Activated naive CD4-positive, alpha-beta T cell treated with anti-CD3 and anti-CD28 coated beads for 36 hours (primary cell): ENCODE results near the gene FBXO5. TPM values are rescaled to one million over a fixed set of nuclear protein-coding genes. Genes with fewer than 3 reads are reported as not detected.

Source experiments
- CTCF ChIA-PET: fragments of 350-600 bp; sonication (Branson Sonifier 250); formaldehyde crosslinking; loops from one replicate; lab custom pipeline; 2021; ENCODE audit warnings: antibody characterized with exemption; lab: Charles Lee
- DNase-seq: peaks from one replicate; pipeline ENCODE4 v3.0.0-alpha.2; 2020
- H3K27ac Mint-ChIP-seq: one replicate; pipeline ENCODE4 v1.8.0; 2021; ENCODE audit warnings: mild to moderate bottlenecking, mixed read lengths
- H3K27me3 Mint-ChIP-seq: one replicate; pipeline ENCODE4 v1.8.0; 2021; ENCODE audit warnings: low read depth, mixed read lengths
- H3K36me3 Mint-ChIP-seq: one replicate; pipeline ENCODE4 v1.8.0; 2021; ENCODE audit warnings: low read depth, mixed read lengths
- H3K4me1 Mint-ChIP-seq: one replicate; pipeline ENCODE4 v1.8.0; 2021; ENCODE audit warnings: low read depth, mixed read lengths
- H3K4me3 Mint-ChIP-seq: one replicate; pipeline ENCODE4 v1.8.0; 2021; ENCODE audit warnings: mild to moderate bottlenecking, moderate library complexity, mixed read lengths
- H3K9me3 Mint-ChIP-seq: one replicate; pipeline ENCODE4 v1.8.0; 2021; ENCODE audit warnings: mixed read lengths
- intact Hi-C: fragments of 100-400 bp; cut with micrococcal nuclease; formaldehyde crosslinking; loops from one replicate; pipeline ENCODE4 v1.15.1; 2023
- total RNA-seq, 2 experiments: library from RNA; stranded (reverse); gene quantifications; one replicate each; pipeline ENCODE4 v1.2.3, GENCODE V29; 2021

FBXO5 gene
- total RNA-seq: 10 to 100 TPM; 61.4 to 62.3 TPM

GRCh38 chr6:152982904-152983636 lies at the start of gene FBXO5:
FBXO5 (minus strand) TSS chr6:152983041; CDS start chr6:152982959, 82 bp downstream.
- CTCF ChIA-PET: interaction anchor here (0.8 to 1.3 kb wide), 3 partner anchors 17 to 42 kb away, joined by 3 to 4 read pairs (median 3); no protein-coding TSS in a partner anchor
- Mint-ChIP-seq H3K27ac (peak within 1 kb of the TSS; percentile 100), H3K27me3 (no peaks in the 10 kb centered on the region), H3K4me1 (peaks cover 44% of the 10 kb centered on the region), H3K36me3 (peaks cover 52% of the 10 kb centered on the region), H3K9me3 (no peaks in the 10 kb centered on the region), H3K4me3 (peak within 1 kb of the TSS; percentile 99)
- intact Hi-C loops: loop anchor here (1.0 to 5.0 kb wide), 11 partner anchors 19 to 1752 kb away; partner anchors contain the start of genes MTRF1L, RMND1 and ZBTB2
- DNase-seq: peak; percentile 97

GRCh38 chr6:153032255-153032882 lies 49.5 kb upstream of the FBXO5 start:
- DNase-seq: no peak
- Mint-ChIP-seq H3K27me3 (peaks cover 7% of the 10 kb centered on the region), H3K36me3 (no peaks in the 10 kb centered on the region), H3K9me3 (no peaks in the 10 kb centered on the region), H3K4me3 (no peak overlapping the region), H3K4me1 (no peaks in the 10 kb centered on the region), H3K27ac (no peak overlapping the region)
- intact Hi-C loops: loop anchor here (1.0 to 5.0 kb wide), 4 partner anchors 200 to 760 kb away; no protein-coding TSS in a partner anchor
- CTCF ChIA-PET: interaction anchor here (0.5 to 1.4 kb wide), 4 partner anchors 9 to 134 kb away, joined by 3 to 5 read pairs (median 4); no protein-coding TSS in a partner anchor

- DNase-seq: no peak
- no peaks in the 10 kb centered on the region for H3K36me3 Mint-ChIP-seq
- no peaks in the 10 kb centered on the region for H3K9me3 Mint-ChIP-seq
- H3K4me3 Mint-ChIP-seq: no peak overlapping the region
- H3K4me1 Mint-ChIP-seq: no peaks in the 10 kb centered on the region
- intact Hi-C loops: loop anchor here (5.0 kb wide), 2 partner anchors 201 to 761 kb away; no protein-coding TSS in a partner anchor
- H3K27me3 Mint-ChIP-seq: peaks cover 7% of the 10 kb centered on the region
- no peak overlapping the region for H3K27ac Mint-ChIP-seq
- CTCF ChIA-PET: interaction anchor here (0.7 to 1.4 kb wide), 3 partner anchors 10 to 106 kb away, joined by 4 to 5 read pairs (median 4); no protein-coding TSS in a partner anchor
Observed at GRCh38 chr6:153031335-153031955, 48.6 kb upstream of the FBXO5 start.

GRCh38 chr6:153028963-153029362 lies 46.1 kb upstream of the FBXO5 start:
- CTCF ChIA-PET: no interaction called here

GRCh38 chr6:153028286-153028685 lies 45.4 kb upstream of the FBXO5 start:
- no peak for DNase-seq
- Mint-ChIP-seq H3K4me1 (peaks cover 1% of the 10 kb centered on the region), H3K9me3 (no peaks in the 10 kb centered on the region), H3K36me3 (no peaks in the 10 kb centered on the region), H3K27ac (no peak overlapping the region), H3K27me3 (peaks cover 10% of the 10 kb centered on the region), H3K4me3 (no peak overlapping the region)
- CTCF ChIA-PET: no interaction called here
- intact Hi-C loops: loop anchor here (10.0 kb wide), 1 partner anchor 543 kb away; no protein-coding TSS in a partner anchor

More at GRCh38 chr6:153028963-153029362, 46.1 kb upstream of the FBXO5 start:
- Mint-ChIP-seq H3K27ac (no peak overlapping the region), H3K27me3 (peaks cover 10% of the 10 kb centered on the region), H3K36me3 (no peaks in the 10 kb centered on the region), H3K9me3 (no peaks in the 10 kb centered on the region), H3K4me3 (no peak overlapping the region), H3K4me1 (peaks cover 1% of the 10 kb centered on the region)
- intact Hi-C loops: loop anchor here (10.0 kb wide), 1 partner anchor 544 kb away; no protein-coding TSS in a partner anchor
- DNase-seq: no peak

- H3K27ac Mint-ChIP-seq: no peak overlapping the region
- no peak for DNase-seq
- no peak overlapping the region for H3K4me3 Mint-ChIP-seq
- H3K4me1 Mint-ChIP-seq: peaks cover 1% of the 10 kb centered on the region
- peaks cover 10% of the 10 kb centered on the region for H3K27me3 Mint-ChIP-seq
- no peaks in the 10 kb centered on the region for H3K9me3 Mint-ChIP-seq
- no peaks in the 10 kb centered on the region for H3K36me3 Mint-ChIP-seq
- CTCF ChIA-PET: no interaction called here
- intact Hi-C loops: loop anchor here (10.0 kb wide), 1 partner anchor 543 kb away; no protein-coding TSS in a partner anchor
Observed at GRCh38 chr6:153027480-153027879, 44.6 kb upstream of the FBXO5 start.

GRCh38 chr6:153024709-153025017 lies 41.8 kb upstream of the FBXO5 start:
- no peak for DNase-seq
- Mint-ChIP-seq H3K27me3 (peaks cover 3% of the 10 kb centered on the region), H3K4me1 (peaks cover 1% of the 10 kb centered on the region), H3K4me3 (no peak overlapping the region), H3K9me3 (no peaks in the 10 kb centered on the region), H3K27ac (no peak overlapping the region), H3K36me3 (no peaks in the 10 kb centered on the region)
- intact Hi-C loops: loop anchor here (1.0 to 10.0 kb wide), 6 partner anchors 22 to 540 kb away; partner anchors contain the start of genes FBXO5 and MTRF1L
- CTCF ChIA-PET: interaction anchor here (0.6 to 3.9 kb wide), 12 partner anchors 8 to 288 kb away, joined by 3 to 31 read pairs (median 3); partner anchors contain the start of gene FBXO5

GRCh38 chr6:153023977-153024708 lies 41.3 kb upstream of the FBXO5 start:
- no peaks in the 10 kb centered on the region for H3K36me3 Mint-ChIP-seq
- H3K27me3 Mint-ChIP-seq: peaks cover 3% of the 10 kb centered on the region
- DNase-seq: peak; percentile 61
- intact Hi-C loops: loop anchor here (1.0 to 10.0 kb wide), 6 partner anchors 22 to 539 kb away; partner anchors contain the start of genes FBXO5 and MTRF1L
- no peaks in the 10 kb centered on the region for H3K9me3 Mint-ChIP-seq
- H3K4me1 Mint-ChIP-seq: peaks cover 1% of the 10 kb centered on the region
- no peak overlapping the region for H3K4me3 Mint-ChIP-seq
- CTCF ChIA-PET: interaction anchor here (0.7 to 3.9 kb wide), 8 partner anchors 8 to 159 kb away, joined by 3 to 31 read pairs (median 3); partner anchors contain the start of gene FBXO5
- H3K27ac Mint-ChIP-seq: no peak overlapping the region

- Mint-ChIP-seq H3K4me3 (no peak overlapping the region), H3K36me3 (no peaks in the 10 kb centered on the region), H3K9me3 (no peaks in the 10 kb centered on the region), H3K27ac (no peak overlapping the region), H3K27me3 (peaks cover 17% of the 10 kb centered on the region), H3K4me1 (no peaks in the 10 kb centered on the region)
- CTCF ChIA-PET: no interaction called here
- no peak for DNase-seq
- intact Hi-C loops: loop anchor here (1.0 kb wide), 1 partner anchor 152 kb away; no protein-coding TSS in a partner anchor
Observed at GRCh38 chr6:153018355-153018754, 35.5 kb upstream of the FBXO5 start.

GRCh38 chr6:153016846-153017245 lies 34.0 kb upstream of the FBXO5 start:
- intact Hi-C loops: no loop called here
- H3K4me3 Mint-ChIP-seq: no peak overlapping the region
- peaks cover 25% of the 10 kb centered on the region for H3K27me3 Mint-ChIP-seq
- no peak for DNase-seq
- no peaks in the 10 kb centered on the region for H3K36me3 Mint-ChIP-seq
- no peak overlapping the region for H3K27ac Mint-ChIP-seq
- no peaks in the 10 kb centered on the region for H3K4me1 Mint-ChIP-seq
- CTCF ChIA-PET: interaction anchor here (1.0 kb wide), 1 partner anchor 8 kb away, joined by 3 read pairs; no protein-coding TSS in a partner anchor
- no peaks in the 10 kb centered on the region for H3K9me3 Mint-ChIP-seq

- intact Hi-C loops: no loop called here
- CTCF ChIA-PET: no interaction called here
Observed at GRCh38 chr6:153015094-153015640, 32.3 kb upstream of the FBXO5 start.

More at GRCh38 chr6:153015094-153015640, 32.3 kb upstream of the FBXO5 start:
- H3K27ac Mint-ChIP-seq: no peak overlapping the region
- H3K4me1 Mint-ChIP-seq: no peaks in the 10 kb centered on the region
- peaks cover 29% of the 10 kb centered on the region for H3K27me3 Mint-ChIP-seq
- DNase-seq: no peak
- no peaks in the 10 kb centered on the region for H3K9me3 Mint-ChIP-seq
- no peak overlapping the region for H3K4me3 Mint-ChIP-seq
- H3K36me3 Mint-ChIP-seq: no peaks in the 10 kb centered on the region
